HEK293T (cell line): Measurements from ENCODE around the gene ARID2.

Source experiments
- ELF4 ChIP-seq: fragments of 450-650 bp; IDR thresholded peaks from 2 replicates; pipeline ENCODE4 v1.6.1; 2017; ENCODE audit warnings: antibody characterized with exemption
- FOXM1 ChIP-seq: fragments of 450-650 bp; IDR thresholded peaks from 2 replicates; pipeline ENCODE4 v1.6.1; 2017; ENCODE audit warnings: mild to moderate bottlenecking, borderline replicate concordance
- NFRKB ChIP-seq: fragments of 450-650 bp; IDR thresholded peaks from 2 replicates; pipeline ENCODE4 v1.6.1; 2016; ENCODE audit warnings: mild to moderate bottlenecking, moderate library complexity

DNA sequence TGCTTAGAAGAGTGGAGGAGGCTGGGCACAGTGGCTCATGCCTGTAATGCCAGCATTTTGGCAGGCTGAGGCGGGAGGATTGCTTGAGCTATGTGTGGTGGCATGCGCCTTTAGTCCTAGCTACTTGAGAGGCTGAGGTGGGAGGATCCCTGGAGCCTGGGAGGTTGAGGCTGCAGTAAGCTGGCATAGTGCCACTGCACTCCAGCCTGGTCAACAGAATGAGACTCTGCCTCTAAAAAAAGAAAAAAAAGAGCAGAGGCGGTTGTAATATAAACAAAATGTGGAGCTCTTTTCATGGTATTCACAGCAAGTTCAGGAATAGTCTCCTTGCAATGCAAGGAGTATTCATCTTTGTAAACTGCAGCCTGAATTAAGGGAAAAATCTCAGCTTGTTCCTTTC, 27.2 kb downstream of the ARID2 start:
- TF ChIP-seq NFRKB (no peak), FOXM1 (no peak), ELF4 (no peak)
